ENCODE results near the gene E2F3.

Gene E2F3

GRCh38 chr6:20402092-20402341 is 338 bp downstream of the E2F3 start:
- peak in 6 of 56 donors; percentile 25 to 63 (median 43) for DNase-seq

GRCh38 chr6:20402342-20403069 is 827 bp downstream of the E2F3 start:
- peak in 44 of 56 donors; percentile 5 to 58 (median 34) for DNase-seq

- DNase-seq = peak in 55 of 56 donors; percentile 14 to 86 (median 64)
These were observed 1.5 kb downstream of the E2F3 start for GRCh38 chr6:20403070-20403765.

GRCh38 chr6:20403766-20404640 is 2.3 kb downstream of the E2F3 start:
- peak in 30 of 56 donors; percentile 3 to 85 (median 46) for DNase-seq

GRCh38 chr6:20404641-20405032 is 3.0 kb downstream of the E2F3 start:
- peak in 25 of 56 donors; percentile 2 to 52 (median 18) for DNase-seq

- no peak for DNase-seq
These were observed 7.2 kb downstream of the E2F3 start for GRCh38 chr6:20408851-20409250.

- DNase-seq = no peak
These were observed 7.8 kb downstream of the E2F3 start for GRCh38 chr6:20409427-20409971.

- no peak for DNase-seq
These were observed 9.9 kb downstream of the E2F3 start for GRCh38 chr6:20411544-20411943.

GRCh38 chr6:20411953-20412681 is 10.4 kb downstream of the E2F3 start:
- DNase-seq = no peak

- no peak for DNase-seq
These were observed 11.0 kb downstream of the E2F3 start for GRCh38 chr6:20412682-20413073.

GRCh38 chr6:20413826-20414225 is 12.1 kb downstream of the E2F3 start:
- no peak for DNase-seq

- DNase-seq = no peak
These were observed 13.0 kb downstream of the E2F3 start for GRCh38 chr6:20414711-20415110.

GRCh38 chr6:20415304-20415703 is 13.6 kb downstream of the E2F3 start:
- no peak for DNase-seq

- DNase-seq = no peak
These were observed 14.2 kb downstream of the E2F3 start for GRCh38 chr6:20415712-20416454.

- no peak for DNase-seq
These were observed 15.1 kb downstream of the E2F3 start for GRCh38 chr6:20416567-20417345.

- no peak for DNase-seq
These were observed 16.1 kb downstream of the E2F3 start for GRCh38 chr6:20417819-20418218.

GRCh38 chr6:20426177-20427082 is 24.8 kb downstream of the E2F3 start:
- no peak for DNase-seq

- no peak for DNase-seq
These were observed 26.2 kb downstream of the E2F3 start for GRCh38 chr6:20427856-20428255.

GRCh38 chr6:20432692-20433091 is 31.0 kb downstream of the E2F3 start:
- no peak for DNase-seq
